Measurements from ENCODE around the gene TAS2R60. TPM values are rescaled to one million over a fixed set of nuclear protein-coding genes. Genes with fewer than 3 reads are reported as not detected.

The TAS2R60 gene
- total and polyA plus RNA-seq, 2 of the 8 experiments (the other 6 are each of a cell fraction or from before 2014, with no cell fraction given): 0.15 to 0.32 TPM

- Histone ChIP-seq H3K56ac (replicated peaks; ENCODE audit: insufficient read length, low read depth, low read length) (no peak overlapping the region), H3K23ac (ENCODE audit: insufficient read length) (no peak overlapping the region), H3K4me1 (replicated peaks in 1 of 4; ENCODE audit: control insufficient read depth in 3 of 4, insufficient read depth in 4 of 4, low read length in 3 of 4) (peaks cover 0 to 1% (median 0%) of the 10 kb centered on the region in 4 experiments; a peak in 1 of 7 replicates), H2BK5ac (ENCODE audit: low read depth, low read length) (no peak overlapping the region), H3K9ac (replicated peaks in 1 of 4; ENCODE audit: extremely low read depth in 1 of 4, low read depth in 3 of 4, low read length in 3 of 4) (no peak overlapping the region), H3K18ac (ENCODE audit: extremely low read depth, low read length) (no peak overlapping the region), H3K27ac (ENCODE audit: low read depth, low read length) (no peak overlapping the region), H3K14ac (ENCODE audit: insufficient read length) (no peak overlapping the region), H3K79me2 (ENCODE audit: control insufficient read depth in 1 of 2, insufficient read depth in 2 of 2, low read length in 2 of 2) (no peaks in the 10 kb centered on the region), H2BK120ac (replicated peaks; ENCODE audit: low read depth, low read length) (no peak overlapping the region), H4K20me1 (replicated peaks in 1 of 2; ENCODE audit: control insufficient read depth in 1 of 2, insufficient read depth in 2 of 2, low read length in 2 of 2) (no peaks in the 10 kb centered on the region), H2AFZ (ENCODE audit: low read length) (no peak overlapping the region), H2BK20ac (ENCODE audit: low read length) (no peak overlapping the region), H3K4me3 (ENCODE audit: extremely low read depth in 1 of 4, insufficient read depth in 2 of 4, low read depth in 3 of 4, low read length in 4 of 4) (no peak overlapping the region), H3K4ac (replicated peaks; ENCODE audit: insufficient read length, low read depth, low read length) (no peak overlapping the region), H4K91ac (replicated peaks; ENCODE audit: insufficient read length, low read length) (no peak overlapping the region), H3K27me3 (replicated peaks in 1 of 4; ENCODE audit: control insufficient read depth in 3 of 4, extremely low read depth in 1 of 4, insufficient read depth in 3 of 4, low read length in 3 of 4) (no peaks in the 10 kb centered on the region), H3K9me3 (ENCODE audit: insufficient read depth in 2 of 2, low read depth in 1 of 2, low read length in 1 of 2) (peaks cover 8 to 11% of the 10 kb centered on the region in 2 experiments), H3K36me3 (ENCODE audit: control insufficient read depth in 2 of 4, insufficient read depth in 4 of 4, low read length in 3 of 4) (no peaks in the 10 kb centered on the region), H2AK5ac (ENCODE audit: low read depth, low read length) (no peak overlapping the region), H4K8ac (ENCODE audit: extremely low read depth, insufficient read depth, low read length) (no peak overlapping the region), H3K79me1 (ENCODE audit: low read depth, low read length) (no peaks in the 10 kb centered on the region), H2BK15ac (ENCODE audit: low read length) (no peak overlapping the region), H3K4me2 (ENCODE audit: insufficient read depth in 1 of 2, low read depth in 2 of 2, low read length in 2 of 2) (no peak overlapping the region), H2BK12ac (ENCODE audit: low read depth, low read length) (no peak overlapping the region), H3K23me2 (ENCODE audit: low read depth, low read length) (no peaks in the 10 kb centered on the region), H4K5ac (ENCODE audit: insufficient read length, low read depth, low read length) (no peak overlapping the region)
- ChIA-PET CTCF (ENCODE audit: partially characterized antibody) (no interaction called here), POLR2A (ENCODE audit: partially characterized antibody) (no interaction called here)
- no peak for TF ChIP-seq CHD2 (IDR thresholded peaks at IDR 0.05; ENCODE audit: low read length)
- TF ChIP-seq SP2 (IDR thresholded peaks at IDR 0.05; ENCODE audit: low read length): no peak
- no peak for TF ChIP-seq KDM1A (IDR thresholded peaks at IDR 0.05; ENCODE audit: borderline replicate concordance, low read length)
- TF ChIP-seq CEBPB (IDR thresholded peaks at IDR 0.05; ENCODE audit: low read depth, low read length): no peak
- no peak for TF ChIP-seq RXRA (IDR thresholded peaks at IDR 0.05; ENCODE audit: insufficient read depth, low read depth, low read length)
- TF ChIP-seq SUZ12 (IDR thresholded peaks at IDR 0.05; ENCODE audit: low read length): no peak
- no peak for TF ChIP-seq SIRT6 (IDR thresholded peaks at IDR 0.05; ENCODE audit: low read length)
- TF ChIP-seq JUN (IDR thresholded peaks at IDR 0.05; ENCODE audit: low read depth, low read length): no peak
- no peak for TF ChIP-seq E2F6 (IDR thresholded peaks at IDR 0.05)
- TF ChIP-seq POLR2A (IDR thresholded peaks at IDR 0.05; ENCODE audit: control extremely low read depth in 1 of 2, low read depth in 2 of 2, low read length in 2 of 2): no peak
- no peak for TF ChIP-seq GTF2F1 (IDR thresholded peaks at IDR 0.05; ENCODE audit: borderline replicate concordance, low read depth, low read length)
- no peak for TF ChIP-seq SP1 (IDR thresholded peaks at IDR 0.05; ENCODE audit: low read depth, low read length)
- TF ChIP-seq ATF3 (IDR thresholded peaks at IDR 0.05; ENCODE audit: insufficient read depth, low read depth, low read length): no peak
- FAIRE-seq: no peak
- no peak for DNase-seq (ENCODE audit: low read depth in 1 of 2, low spot score in 2 of 2)
- 86% methylated on average over 4 of the region's 4 CpGs; no CpG with 5 or more reads in 1 of the 2 experiments for WGBS, 2 experiments (ENCODE audit: extremely low coverage in 1 of 2, insufficient coverage in 1 of 2, insufficient read length in 1 of 2, insufficient replicate concordance in 2 of 2, low coverage in 1 of 2, low lambda C conversion rate in 2 of 2, missing lambda C conversion rate in 1 of 2)
These were observed 17.2 kb downstream of the TAS2R60 start for GRCh38 chr7:143460271-143460979.
